Neural crest cell (in vitro differentiated cells): ENCODE measurements around the gene NOTUM. TPM values are rescaled to one million over a fixed set of nuclear protein-coding genes. Genes with fewer than 3 reads are reported as not detected.

Experiments used
- DNase-seq: peaks from one replicate; pipeline ENCODE4 v3.0.0; 2021; ENCODE audit warnings: low read depth, mixed read lengths, low spot score
- H3K27ac Mint-ChIP-seq: one replicate; pipeline ENCODE4 v1.8.0; 2021; ENCODE audit warnings: mild to moderate bottlenecking, mixed read lengths; ENCODE audit not compliant: unreplicated experiment
- H3K27me3 Mint-ChIP-seq: 2 replicates; pipeline ENCODE4 v1.8.0; 2021; ENCODE audit warnings: low read depth, mild to moderate bottlenecking, mixed read lengths
- H3K36me3 Mint-ChIP-seq: 2 replicates; pipeline ENCODE4 v1.8.0; 2021; ENCODE audit warnings: low read depth, mild to moderate bottlenecking, mixed read lengths
- H3K4me1 Mint-ChIP-seq: 2 replicates; pipeline ENCODE4 v1.8.0; 2021; ENCODE audit warnings: mixed read lengths
- H3K4me3 Mint-ChIP-seq: one replicate; pipeline ENCODE4 v1.8.0; 2021; ENCODE audit warnings: mild to moderate bottlenecking, mixed read lengths
- H3K9me3 Mint-ChIP-seq: 2 replicates; pipeline ENCODE4 v1.8.0; 2021; ENCODE audit warnings: mixed read lengths
- CTCF ChIP-seq: fragments of 200-600 bp; sonication (generic); conservative IDR thresholded peaks from 2 replicates; pipeline ENCODE4 v1.5.0; 2021; ENCODE audit warnings: antibody characterized with exemption, mild to moderate bottlenecking
- total RNA-seq: library from RNA; stranded (reverse); gene quantifications from 2 replicates; pipeline ENCODE4 v1.2.1, GENCODE V29; 2021

NOTUM gene
- total RNA-seq, 1 donor from 2014 or later: 6.3 TPM

- no peaks in the 10 kb centered on the region for H3K9me3 Mint-ChIP-seq
- H3K36me3 Mint-ChIP-seq: peaks cover 3% of the 10 kb centered on the region
- H3K27ac Mint-ChIP-seq: no peak overlapping the region
- no peak for TF ChIP-seq CTCF
- peaks cover 3% of the 10 kb centered on the region for H3K27me3 Mint-ChIP-seq
- peaks cover 19% of the 10 kb centered on the region for H3K4me1 Mint-ChIP-seq
- no peak overlapping the region for H3K4me3 Mint-ChIP-seq
- no peak for DNase-seq
Observed at GRCh38 chr17:81922566-81923301, 38.3 kb downstream of the NOTUM start.

DNA sequence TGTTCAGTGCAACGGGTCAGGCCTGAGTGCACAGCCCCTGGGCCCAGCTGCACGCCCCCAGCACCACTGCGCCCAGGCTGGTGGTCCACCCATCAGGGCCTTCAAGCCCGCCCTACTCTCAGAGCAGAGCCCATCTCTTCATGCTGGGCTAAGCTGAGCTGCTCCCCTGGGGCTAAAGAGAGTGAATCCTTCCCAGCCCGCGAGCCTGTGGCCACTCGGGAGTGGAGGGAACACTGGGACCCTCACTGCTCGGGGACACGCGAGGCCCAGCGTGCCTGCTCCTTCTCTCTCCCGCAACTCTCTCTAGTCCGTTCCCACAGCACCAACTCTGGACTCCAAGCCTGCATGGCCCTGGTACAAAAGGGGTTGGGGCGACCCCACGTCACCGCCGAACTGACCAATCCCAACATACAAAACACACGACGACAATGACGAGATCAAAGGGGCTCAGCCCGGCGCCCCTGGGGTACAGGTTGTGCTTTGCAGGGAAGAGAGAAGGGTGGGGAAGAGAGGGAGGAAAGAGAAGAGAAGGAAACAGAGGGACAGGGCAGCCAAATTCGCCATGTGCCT is 38.9 kb downstream of the NOTUM start:
- peaks cover 3% of the 10 kb centered on the region for H3K36me3 Mint-ChIP-seq
- H3K9me3 Mint-ChIP-seq: no peaks in the 10 kb centered on the region
- peak overlapping the region; percentile 43 for H3K27ac Mint-ChIP-seq
- no peak for TF ChIP-seq CTCF
- peaks cover 3% of the 10 kb centered on the region for H3K27me3 Mint-ChIP-seq
- no peak overlapping the region for H3K4me3 Mint-ChIP-seq
- no peak for DNase-seq
- H3K4me1 Mint-ChIP-seq: peaks cover 23% of the 10 kb centered on the region

DNA sequence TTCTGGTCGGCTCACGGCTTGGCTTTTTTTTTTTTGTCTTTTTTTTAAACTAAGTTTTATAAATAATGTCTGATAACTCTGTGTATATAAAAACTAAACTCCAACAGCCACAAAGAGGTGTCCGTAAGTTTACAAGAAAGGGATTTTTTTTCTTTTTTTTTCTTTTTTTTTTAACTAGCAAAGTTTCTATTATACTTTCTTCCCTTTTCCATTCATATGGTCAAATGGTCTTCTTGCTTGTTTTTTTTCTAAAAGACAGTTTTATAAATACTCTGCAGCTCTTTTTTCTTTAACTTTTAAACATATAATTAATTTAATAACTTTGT is 39.5 kb downstream of the NOTUM start:
- H3K9me3 Mint-ChIP-seq: no peaks in the 10 kb centered on the region
- peak overlapping the region; percentile 66 for H3K4me3 Mint-ChIP-seq
- no peak overlapping the region for H3K27ac Mint-ChIP-seq
- peaks cover 3% of the 10 kb centered on the region for H3K36me3 Mint-ChIP-seq
- no peak for DNase-seq
- H3K27me3 Mint-ChIP-seq: peaks cover 2% of the 10 kb centered on the region
- TF ChIP-seq CTCF: no peak
- peaks cover 27% of the 10 kb centered on the region for H3K4me1 Mint-ChIP-seq

- Mint-ChIP-seq H3K36me3 (peaks cover 3% of the 10 kb centered on the region), H3K4me1 (peaks cover 20% of the 10 kb centered on the region), H3K9me3 (no peaks in the 10 kb centered on the region), H3K27me3 (no peaks in the 10 kb centered on the region), H3K4me3 (peak overlapping the region; percentile 66), H3K27ac (no peak overlapping the region)
- no peak for DNase-seq
- TF ChIP-seq CTCF: no peak
Observed at GRCh38 chr17:81920612-81921536, 40.1 kb downstream of the NOTUM start.

- H3K36me3 Mint-ChIP-seq: peaks cover 3% of the 10 kb centered on the region
- no peak for TF ChIP-seq CTCF
- peaks cover 13% of the 10 kb centered on the region for H3K4me1 Mint-ChIP-seq
- no peaks in the 10 kb centered on the region for H3K9me3 Mint-ChIP-seq
- peak overlapping the region; percentile 90 for H3K4me3 Mint-ChIP-seq
- H3K27ac Mint-ChIP-seq: no peak overlapping the region
- DNase-seq: no peak
- H3K27me3 Mint-ChIP-seq: no peaks in the 10 kb centered on the region
Observed at GRCh38 chr17:81918832-81919545, 42.0 kb downstream of the NOTUM start.
